ENCODE measurements around the gene RHBDL2.

DNA sequence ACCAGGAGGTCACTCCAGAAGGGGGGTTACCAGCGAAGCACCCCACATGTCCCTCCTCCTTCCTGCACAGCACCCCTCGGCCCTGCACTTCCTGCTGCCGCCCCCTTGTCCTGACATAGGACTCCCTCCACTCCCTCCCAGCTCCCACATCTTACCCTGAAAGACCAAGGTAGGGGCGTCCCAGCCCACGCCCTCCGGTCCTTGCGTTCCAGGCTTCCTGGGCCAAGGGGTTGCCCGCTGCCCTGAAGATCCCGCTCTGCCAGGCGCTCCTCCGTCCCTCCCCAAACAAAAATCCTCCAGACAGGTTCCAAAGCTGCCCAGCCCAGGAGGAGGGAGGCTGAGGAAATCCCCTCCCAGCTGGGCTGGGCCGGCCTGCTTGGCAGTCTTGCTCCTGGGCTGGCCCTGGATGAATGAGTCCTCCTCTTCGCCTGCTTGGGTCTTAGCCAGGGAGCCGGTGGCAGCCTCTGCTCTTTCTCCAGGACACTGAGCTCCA, at the start of gene RHBDL2:
- TF ChIP-seq, protein P1, sequence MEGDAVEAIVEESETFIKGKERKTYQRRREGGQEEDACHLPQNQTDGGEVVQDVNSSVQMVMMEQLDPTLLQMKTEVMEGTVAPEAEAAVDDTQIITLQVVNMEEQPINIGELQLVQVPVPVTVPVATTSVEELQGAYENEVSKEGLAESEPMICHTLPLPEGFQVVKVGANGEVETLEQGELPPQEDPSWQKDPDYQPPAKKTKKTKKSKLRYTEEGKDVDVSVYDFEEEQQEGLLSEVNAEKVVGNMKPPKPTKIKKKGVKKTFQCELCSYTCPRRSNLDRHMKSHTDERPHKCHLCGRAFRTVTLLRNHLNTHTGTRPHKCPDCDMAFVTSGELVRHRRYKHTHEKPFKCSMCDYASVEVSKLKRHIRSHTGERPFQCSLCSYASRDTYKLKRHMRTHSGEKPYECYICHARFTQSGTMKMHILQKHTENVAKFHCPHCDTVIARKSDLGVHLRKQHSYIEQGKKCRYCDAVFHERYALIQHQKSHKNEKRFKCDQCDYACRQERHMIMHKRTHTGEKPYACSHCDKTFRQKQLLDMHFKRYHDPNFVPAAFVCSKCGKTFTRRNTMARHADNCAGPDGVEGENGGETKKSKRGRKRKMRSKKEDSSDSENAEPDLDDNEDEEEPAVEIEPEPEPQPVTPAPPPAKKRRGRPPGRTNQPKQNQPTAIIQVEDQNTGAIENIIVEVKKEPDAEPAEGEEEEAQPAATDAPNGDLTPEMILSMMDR (IDR thresholded peaks at IDR 0.05) = no peak
- TF ChIP-seq POLR2A (IDR thresholded peaks at IDR 0.05) = no peak
